ENCODE measurements around the gene PEX14. TPM values are rescaled to one million over a fixed set of nuclear protein-coding genes. Genes with fewer than 3 reads are reported as not detected.
"Not testable (repeated sequence)": the region's sequence is repeated elsewhere in the genome, so short reads cannot be mapped to it uniquely, and the experiment has no call there.

The PEX14 gene, protein sequence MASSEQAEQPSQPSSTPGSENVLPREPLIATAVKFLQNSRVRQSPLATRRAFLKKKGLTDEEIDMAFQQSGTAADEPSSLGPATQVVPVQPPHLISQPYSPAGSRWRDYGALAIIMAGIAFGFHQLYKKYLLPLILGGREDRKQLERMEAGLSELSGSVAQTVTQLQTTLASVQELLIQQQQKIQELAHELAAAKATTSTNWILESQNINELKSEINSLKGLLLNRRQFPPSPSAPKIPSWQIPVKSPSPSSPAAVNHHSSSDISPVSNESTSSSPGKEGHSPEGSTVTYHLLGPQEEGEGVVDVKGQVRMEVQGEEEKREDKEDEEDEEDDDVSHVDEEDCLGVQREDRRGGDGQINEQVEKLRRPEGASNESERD
- 47.6 TPM for total RNA-seq

DNA sequence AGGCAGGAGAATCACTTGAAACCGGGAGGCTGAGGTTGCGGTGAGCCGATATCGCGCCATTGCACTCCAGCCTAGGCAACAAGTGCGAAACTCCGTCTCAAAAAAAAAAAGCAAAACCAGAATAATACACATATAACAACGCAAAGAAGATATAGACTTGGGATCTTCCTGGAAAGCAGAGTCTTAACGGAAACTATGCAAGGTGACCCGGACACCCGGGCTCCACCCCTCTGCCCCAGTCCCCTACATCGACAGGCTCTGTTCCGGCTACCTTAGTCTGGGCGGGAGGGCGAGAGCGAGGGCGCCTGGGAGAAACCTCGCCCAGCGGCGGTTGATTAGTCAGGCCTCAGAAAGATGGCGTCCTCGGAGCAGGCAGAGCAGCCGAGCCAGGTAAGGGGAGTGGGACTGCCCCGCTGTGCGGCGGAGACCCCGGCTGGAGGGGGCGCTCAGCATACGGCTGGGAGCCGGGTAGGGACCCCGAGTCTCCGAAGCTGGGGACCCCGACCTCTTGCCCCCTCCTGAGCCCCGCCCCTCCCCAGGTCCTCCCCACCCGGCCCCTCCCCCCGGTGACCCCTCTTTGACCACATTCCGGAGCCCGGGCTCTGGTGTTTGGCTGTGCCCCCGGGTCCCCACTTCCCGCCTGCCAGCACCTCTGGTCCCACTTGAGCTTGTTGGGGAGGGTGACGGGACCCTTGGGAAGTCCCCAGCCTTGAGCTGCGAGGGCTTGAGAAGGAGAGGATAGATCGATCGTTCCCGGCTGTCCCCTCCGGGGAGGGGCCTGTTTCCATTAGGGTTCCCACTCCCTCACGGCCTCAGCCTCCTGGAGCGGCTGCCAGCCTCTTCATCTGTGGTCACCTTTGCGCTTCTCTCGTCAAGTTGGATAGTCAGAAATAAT lies at the start of gene PEX14:
PEX14 (plus strand) TSS at position 338 of the 895 bp plus-strand sequence; CDS start at position 355, 17 bp downstream.
- peak; percentile 86 for DNase-seq (ENCODE audit: low spot score)

DNA sequence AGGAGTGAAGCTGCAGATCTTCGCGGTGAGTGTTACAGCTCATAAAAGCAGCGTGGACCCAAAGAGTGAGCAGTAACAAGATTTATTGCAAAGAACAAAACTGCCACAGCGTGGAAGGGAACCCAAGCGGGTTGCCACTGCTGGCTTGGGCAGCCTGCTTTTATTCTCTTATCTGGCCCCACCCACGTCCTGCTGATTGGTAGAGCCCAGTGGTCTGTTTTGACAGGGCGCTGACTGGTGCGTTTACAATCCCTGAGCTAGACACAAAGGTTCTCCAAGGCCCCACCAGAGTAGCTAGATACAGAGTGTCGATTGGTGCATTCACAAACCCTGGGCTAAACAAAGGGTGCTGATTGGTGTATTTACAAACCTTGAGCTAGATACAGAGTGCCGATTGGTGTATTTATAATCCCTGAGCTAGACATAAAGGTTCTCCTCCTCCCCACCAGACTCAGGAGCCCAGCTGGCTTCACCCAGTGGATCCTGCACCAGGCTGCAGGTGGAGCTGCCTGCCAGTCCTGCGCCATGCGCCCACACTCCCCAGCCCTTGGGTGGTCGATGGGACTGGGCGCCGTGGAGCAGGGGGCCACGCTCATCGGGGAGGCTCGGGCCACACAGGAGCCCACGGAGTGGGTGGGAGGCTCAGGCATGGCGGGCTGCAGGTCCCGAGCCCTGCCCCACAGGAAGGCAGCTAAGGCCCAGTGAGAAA lies 48.8 kb upstream of the PEX14 start:
- not testable (repeated sequence) for DNase-seq (ENCODE audit: low spot score)

DNA sequence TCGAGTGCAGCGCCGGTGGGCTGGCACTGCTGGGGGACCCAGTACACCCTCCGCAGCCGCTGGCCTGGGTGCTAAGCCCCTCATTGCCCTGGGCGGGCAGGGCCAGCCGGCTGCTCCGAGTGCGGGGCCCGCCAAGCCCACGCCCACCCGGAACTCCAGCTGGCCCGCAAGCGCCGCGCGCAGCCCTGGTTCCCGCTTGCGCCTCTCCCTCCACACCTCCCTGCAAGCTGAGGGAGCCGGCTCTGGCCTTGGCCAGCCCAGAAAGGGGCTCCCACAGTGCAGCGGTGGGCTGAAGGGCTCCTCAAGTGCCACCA lies 48.3 kb upstream of the PEX14 start:
- not testable (repeated sequence) for DNase-seq (ENCODE audit: low spot score)

DNA sequence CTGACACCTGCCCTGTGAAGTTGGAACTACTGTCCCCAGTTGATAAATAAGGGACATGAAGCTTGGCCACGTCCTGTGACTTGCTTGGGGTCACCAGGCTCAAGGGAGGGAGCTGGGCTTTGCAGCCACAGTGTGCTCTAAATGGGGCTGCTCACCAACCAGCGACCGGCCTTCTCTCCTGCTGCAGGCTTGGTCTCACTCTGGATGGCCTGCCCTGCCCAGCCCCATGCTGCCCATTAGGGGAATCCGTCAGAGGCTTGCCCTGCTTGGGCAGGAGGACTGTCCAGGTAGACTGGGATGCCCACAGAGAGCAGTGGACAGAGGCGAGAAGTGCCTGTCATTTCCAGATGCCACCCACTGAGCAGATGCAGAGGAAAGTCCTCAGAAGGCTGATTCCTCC lies 45.8 kb upstream of the PEX14 start:
- DNase-seq (ENCODE audit: low spot score) = no peak

DNA sequence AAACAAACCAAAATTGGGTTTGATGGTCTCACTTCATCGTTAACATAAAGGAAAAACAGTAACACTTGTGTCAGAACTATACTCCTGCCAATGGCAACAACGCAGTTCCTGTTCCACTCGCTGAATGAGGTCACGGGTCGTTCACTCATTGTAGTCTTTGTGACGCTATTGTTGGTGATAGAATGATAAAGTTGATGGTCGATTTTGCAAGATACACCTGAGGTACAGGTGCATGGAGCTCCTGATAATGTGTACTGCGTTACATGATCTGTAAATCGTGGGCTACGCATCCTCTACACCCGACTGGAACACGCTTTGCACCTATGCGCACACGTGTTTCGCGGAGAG lies 44.9 kb upstream of the PEX14 start:
- no peak for DNase-seq (ENCODE audit: low spot score)

DNA sequence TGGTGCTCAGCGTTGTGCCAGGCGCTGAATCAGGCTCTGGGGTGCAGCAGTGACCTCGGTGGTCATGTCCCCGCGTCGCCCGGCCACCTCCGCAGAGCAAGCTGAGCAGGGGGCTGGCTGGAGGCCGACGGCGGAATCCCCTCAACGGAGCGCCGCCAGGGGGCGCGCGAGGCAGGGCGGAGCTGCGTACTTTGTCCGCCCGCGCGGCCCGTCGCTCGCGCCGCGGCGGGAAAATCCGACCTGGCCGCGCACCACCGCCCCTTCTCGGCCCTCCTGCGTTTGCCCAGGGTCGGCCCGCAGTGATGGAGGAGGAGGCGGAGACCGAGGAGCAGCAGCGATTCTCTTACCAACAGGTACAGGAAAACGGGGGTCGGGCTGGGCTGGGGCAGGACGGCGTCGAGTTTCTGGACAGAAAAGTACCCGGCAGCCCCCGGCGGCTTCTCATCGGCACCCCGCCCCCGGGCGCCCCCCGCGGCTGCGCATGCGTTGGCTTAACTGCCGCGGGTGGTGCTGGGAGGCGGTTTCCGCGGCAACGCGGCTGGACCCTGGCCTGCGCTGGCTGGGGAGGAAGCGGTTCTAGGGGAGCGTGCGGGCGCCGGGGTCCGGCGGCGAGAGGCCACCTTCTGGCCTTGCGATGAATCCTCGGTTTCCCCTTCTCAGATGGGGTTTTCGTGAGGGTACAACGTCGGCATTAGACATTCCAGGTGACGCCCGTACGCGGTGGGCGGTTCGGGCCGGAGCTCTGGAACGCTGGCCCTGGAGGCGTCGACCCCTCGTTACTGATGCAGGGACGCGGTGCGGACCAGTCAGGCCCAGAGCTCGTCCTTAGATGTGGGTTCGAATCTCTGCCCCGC lies 44.3 kb upstream of the PEX14 start, which contains the start of gene CENPS:
CENPS (plus strand) TSS at position 218 of the 854 bp plus-strand sequence; CDS start at position 303, 85 bp downstream.
- peak; percentile 87 for DNase-seq (ENCODE audit: low spot score)

DNA sequence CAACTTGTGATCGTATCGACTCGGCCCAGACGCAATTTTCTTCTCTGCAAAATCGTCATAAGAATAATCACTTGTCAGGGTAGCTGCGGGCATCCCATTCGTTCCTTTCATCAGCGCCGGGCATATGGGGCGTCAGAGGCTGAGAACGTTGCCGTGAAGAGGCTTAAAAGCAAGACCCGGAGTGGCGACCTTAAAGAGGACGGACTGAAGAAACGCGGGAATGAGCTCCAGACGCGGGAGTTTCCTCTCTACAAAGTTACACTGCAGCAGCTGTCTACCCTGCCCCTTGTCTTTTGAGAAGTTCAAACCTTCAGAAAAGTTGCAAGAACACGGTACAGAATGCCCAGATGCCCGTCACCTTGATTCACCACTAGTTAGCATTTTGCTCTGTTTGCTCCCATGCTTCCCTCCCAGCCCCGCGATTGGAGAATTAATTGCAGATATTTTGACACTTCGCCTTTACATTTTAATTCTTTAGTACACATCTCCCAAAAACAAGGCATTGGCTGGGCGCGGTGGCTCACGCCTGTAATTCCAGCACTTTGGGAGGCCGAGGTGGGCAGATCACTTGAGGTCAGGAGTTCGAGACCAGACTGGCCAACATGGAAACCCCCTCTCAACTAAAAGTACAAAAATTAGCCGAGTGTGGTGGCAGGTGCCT lies 43.5 kb upstream of the PEX14 start:
- DNase-seq (ENCODE audit: low spot score) = no peak

DNA sequence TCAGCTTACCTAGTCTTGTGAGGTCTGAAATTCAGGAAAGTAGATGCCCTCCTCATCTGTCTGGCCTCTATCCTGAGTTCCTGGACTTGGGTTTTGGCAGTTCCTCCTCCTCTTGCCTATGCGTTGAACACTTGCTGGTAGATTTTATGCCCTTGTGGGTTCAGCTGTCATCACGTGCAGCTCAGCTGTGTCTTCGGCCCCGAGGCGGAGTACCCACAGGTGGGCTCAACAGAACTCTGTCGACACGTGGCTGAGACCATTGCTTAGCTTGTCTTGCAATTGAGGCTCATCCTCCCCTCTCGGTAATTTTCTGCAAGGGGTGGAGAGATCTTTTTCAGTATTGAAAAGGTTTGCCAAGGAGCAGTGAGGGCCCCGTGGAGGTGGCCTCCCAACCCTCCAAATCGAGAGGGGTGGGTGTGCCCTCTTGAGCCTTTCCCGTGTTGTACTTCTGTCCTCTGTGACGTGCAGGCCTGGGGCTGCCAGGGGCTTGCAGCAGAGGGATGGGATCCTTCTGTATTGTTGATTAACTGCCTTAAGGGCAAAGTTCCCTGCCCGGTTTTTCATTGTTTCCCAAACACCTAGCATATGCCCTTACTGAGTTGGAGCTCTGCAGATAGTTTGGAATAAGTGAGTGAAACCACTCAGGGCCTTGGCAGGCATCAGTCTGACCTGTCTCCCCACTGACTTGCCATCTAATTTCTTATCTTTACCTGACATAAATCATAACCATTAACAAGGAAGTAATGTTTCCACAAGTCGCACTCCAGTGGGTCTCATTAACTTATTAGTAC lies 41.6 kb upstream of the PEX14 start:
- no peak for DNase-seq (ENCODE audit: low spot score)

DNA sequence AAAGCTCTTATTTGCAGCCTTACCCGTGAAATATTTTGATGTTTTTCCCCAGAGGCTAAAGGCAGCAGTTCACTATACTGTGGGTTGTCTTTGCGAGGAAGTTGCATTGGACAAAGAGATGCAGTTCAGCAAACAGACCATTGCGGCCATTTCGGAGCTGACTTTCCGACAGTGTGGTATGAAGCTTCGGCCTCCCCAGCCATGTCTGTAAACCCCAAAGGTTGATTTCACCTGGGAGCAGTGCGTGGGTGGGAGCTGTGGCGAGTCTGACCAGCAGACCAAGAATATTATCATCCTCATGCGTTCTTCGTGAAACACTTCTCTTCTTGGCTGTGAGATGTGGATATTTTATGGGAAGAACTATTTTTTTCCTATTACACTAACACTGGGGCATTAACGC lies 41.0 kb upstream of the PEX14 start:
- DNase-seq (ENCODE audit: low spot score) = no peak

DNA sequence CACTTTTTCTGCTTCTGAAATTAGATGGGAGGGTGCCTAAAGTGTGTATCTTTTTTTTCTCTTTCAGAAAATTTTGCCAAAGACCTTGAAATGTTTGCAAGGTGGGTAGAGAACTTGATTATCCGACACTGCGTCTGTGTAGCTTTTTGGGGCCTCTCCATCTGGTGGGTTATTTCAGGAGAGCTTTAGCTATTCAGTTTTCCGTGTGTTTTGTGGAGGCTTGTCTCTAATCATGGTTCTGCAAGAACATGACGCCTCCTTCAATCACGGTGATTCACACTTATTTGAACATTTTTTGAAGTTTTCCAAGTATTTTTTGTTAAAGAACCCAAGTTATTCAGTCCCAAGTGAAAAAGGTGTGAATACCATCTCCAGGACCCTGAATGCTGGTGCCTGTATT lies 40.2 kb upstream of the PEX14 start:
- DNase-seq (ENCODE audit: low spot score) = no peak

DNA sequence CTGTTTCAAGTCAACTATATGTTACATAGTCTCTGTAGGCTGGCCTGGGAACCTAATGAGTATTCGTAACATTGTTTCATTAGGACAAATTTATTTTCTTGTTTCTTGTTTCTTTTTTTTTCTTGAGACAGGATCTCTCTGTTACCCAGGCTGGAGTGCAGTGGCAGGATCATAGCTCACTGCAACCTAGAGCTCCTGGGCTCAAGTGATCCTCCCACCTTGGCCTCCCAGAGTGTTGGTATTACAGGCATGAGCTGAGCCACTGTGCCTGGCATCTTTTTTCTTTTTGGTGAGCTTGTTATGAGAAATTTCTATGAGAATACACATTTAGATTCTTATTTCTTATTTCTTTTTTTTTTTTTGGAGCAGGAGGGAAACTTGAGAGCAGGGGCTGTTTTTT lies 37.7 kb upstream of the PEX14 start:
- DNase-seq (ENCODE audit: low spot score) = no peak

DNA sequence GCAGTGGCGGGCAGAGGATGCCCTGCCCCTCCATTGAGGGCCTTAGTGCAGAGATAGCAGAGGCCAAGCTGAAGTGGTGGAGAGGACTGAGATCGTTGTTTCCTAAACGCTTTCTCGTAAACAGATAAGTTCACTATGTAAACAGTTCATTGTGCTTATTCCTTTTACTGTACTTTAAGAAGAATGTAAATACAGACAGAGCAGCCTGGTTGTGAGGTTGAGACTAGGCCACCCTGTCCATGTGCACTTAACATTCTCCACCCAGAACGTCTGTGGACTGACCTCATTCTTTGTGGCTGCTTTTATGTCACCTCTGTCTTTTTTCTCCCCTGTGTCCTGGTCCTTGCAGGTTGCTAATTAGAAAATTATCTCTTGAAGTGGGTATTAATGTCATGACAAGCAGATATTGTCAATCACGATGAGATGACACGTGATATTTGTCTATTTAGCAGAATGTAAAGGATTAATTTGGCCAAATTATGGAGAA lies 36.0 kb upstream of the PEX14 start:
- DNase-seq (ENCODE audit: low spot score) = no peak

DNA sequence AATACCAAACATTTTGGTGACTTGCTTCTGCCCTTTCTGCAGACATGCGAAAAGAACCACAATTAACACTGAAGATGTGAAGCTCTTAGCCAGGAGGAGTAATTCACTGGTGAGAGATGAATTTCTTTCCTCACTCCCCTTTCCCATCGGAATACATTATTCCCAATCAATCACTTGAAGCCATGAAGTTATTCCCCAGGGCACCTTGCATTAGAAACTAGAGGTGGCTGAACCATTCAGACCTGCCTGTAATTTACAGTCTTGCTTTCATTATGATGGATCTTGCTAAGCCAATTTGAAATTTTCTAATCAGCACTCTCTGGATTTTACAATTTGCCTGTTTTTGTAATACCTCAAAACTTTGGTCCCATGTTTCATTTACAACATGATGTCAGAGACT lies 34.4 kb upstream of the PEX14 start:
- no peak for DNase-seq (ENCODE audit: low spot score)

DNA sequence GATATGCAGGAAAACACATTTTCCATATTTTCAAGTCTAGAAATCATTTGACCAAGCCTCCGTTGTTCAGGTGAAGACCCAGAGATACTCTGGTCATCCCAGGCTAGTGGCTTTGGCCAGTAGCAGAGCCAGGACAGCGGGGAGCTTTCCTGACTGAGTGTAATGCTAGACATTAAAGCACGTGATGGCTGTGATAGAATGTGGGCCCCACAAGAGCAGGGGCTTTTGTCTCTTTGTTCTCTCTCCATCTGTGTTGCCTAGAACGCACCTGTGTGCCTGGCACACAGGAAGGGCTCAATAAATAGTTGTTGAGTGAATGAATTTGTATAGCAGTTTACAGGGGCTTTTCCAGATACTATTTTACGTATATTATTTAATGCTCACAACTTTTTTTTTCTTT lies 34.0 kb upstream of the PEX14 start:
- no peak for DNase-seq (ENCODE audit: low spot score)

DNA sequence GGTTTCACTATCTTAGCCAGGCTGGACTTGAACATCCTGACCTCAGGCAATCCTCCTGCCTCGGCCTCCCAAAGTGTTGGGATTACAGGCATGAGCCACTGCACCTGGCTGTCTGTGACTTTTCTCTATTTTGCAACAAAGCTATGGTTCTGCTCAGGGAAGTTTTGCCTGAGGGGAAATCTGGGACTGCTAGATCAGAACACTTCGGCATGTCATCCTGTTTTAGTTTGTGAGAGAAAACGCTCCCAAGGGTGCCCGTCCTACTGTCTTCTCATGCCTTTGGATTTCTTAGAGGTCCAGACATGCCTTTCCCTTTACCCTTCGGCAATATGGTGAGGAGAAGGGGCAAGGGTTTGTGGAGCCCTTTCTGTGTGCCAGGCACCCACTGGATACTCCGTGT lies 30.5 kb upstream of the PEX14 start:
- no peak for DNase-seq (ENCODE audit: low spot score)

DNA sequence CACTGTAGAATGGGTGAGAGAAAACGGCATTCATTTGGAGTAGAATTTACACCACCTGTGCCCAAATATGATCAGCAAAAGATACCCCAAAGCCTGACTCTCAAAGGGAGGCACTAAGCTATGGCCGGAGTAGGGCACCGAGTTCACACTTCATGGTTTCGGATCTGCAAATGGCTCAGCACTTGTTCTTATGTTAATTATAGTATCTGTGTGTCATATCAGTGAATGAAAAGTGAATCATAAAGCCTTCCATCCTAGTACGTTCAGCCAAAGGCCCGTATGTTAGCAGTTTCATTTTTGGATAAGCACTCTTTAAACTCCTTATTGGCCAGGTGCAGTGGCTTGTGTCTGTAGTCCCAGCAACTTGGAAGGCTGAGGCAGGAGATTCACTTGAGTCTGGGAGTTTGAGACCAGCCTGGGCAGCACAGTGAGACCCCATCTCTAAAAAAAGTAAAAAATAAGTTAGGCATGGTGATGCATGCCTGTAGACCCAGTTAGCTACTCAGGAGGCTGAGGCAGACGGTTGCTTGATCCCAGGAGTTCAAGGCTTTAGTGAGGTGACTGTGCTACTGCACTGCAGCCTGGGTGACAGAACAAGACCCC lies 29.9 kb upstream of the PEX14 start:
- no peak for DNase-seq (ENCODE audit: low spot score)

DNA sequence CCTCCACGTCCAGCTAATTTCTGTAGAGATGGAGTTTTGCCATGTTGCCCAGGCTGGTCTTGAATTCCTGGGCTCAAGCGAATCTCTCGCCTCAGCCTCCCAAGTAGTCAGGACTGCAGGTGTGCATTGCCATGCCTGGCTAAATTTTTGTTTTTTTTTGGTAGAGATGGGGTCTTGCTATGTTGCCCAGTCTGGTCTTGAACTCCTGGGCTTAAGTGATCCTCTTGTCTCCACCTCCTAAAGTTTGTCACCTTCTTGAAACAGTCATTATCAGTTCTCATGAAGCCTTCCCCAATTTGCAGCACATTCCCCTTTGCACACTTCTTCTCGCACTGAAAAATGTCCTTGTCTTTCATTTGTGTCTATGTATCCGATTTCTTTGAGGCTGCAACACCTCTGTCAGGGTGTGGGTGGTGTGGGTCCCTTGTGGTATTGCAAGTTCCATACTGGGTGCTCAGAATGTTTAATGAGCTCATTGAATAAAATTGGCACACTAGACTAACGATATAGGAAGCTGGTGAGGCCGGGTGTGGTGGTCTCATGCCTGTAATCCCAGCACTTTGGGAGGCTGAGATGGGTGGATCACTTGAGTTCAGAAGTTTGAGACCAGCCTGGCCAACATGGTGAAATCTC lies 27.8 kb upstream of the PEX14 start:
- no peak for DNase-seq (ENCODE audit: low spot score)

DNA sequence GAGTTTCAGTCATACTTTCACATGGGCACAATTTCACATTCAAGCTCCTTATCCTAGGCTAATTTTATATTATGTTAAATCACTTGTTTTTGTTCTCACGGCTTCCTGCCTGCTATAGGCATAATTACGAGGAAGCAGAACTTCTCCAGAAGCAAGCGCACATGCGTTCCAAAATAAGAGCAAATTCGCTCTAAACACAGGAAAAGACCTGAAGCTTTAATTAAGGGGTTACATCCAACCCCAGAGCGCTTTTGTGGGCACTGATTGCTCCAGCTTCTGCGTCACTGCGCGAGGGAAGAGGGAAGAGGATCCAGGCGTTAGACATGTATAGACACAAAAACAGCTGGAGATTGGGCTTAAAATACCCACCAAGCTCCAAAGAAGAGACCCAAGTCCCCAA lies 25.0 kb upstream of the PEX14 start, which contains the start of gene CORT:
CORT (plus strand) TSS at position 281 of the 400 bp plus-strand sequence. CDS start 193 bp downstream, outside the sequence.
- DNase-seq (ENCODE audit: low spot score) = no peak
